Nephron progenitor cell (in vitro differentiated cells): ENCODE measurements around the gene EPHB1.
A peak's percentile ranks its signal among the peaks of the same experiment; 100 is the strongest.

ENCODE experiments used
- DNase-seq: peaks from one replicate; pipeline ENCODE4 v3.0.0; 2021
- H3K27ac Mint-ChIP-seq: 2 replicates; pipeline ENCODE4 v1.8.0; 2021; ENCODE audit warnings: mild to moderate bottlenecking, moderate library complexity, mixed read lengths
- H3K27me3 Mint-ChIP-seq: 2 replicates; pipeline ENCODE4 v1.8.0; 2021; ENCODE audit warnings: mild to moderate bottlenecking, low read depth, mixed read lengths; ENCODE audit not compliant: poor library complexity
- H3K36me3 Mint-ChIP-seq: 2 replicates; pipeline ENCODE4 v1.8.0; 2021; ENCODE audit warnings: low read depth, mixed read lengths
- H3K4me1 Mint-ChIP-seq: 2 replicates; pipeline ENCODE4 v1.8.0; 2021; ENCODE audit warnings: mixed read lengths
- H3K4me3 Mint-ChIP-seq: 2 replicates; pipeline ENCODE4 v1.8.0; 2021; ENCODE audit warnings: mild to moderate bottlenecking, moderate library complexity, mixed read lengths
- H3K9me3 Mint-ChIP-seq: 2 replicates; pipeline ENCODE4 v1.8.0; 2021; ENCODE audit warnings: mild to moderate bottlenecking, moderate library complexity, mixed read lengths
- TF ChIP-seq, protein P1 (sequence below): fragments of 200-600 bp; sonication (generic); IDR thresholded peaks from 2 replicates; pipeline ENCODE4 v1.5.0; 2021; ENCODE audit warnings: antibody characterized with exemption

EPHB1 gene

GRCh38 chr3:134790065-134790464 is 5.0 kb upstream of the EPHB1 start:
- H3K9me3 Mint-ChIP-seq: no peaks in the 10 kb centered on the region
- peaks cover 4% of the 10 kb centered on the region for H3K4me1 Mint-ChIP-seq
- H3K27me3 Mint-ChIP-seq: peaks cover 65% of the 10 kb centered on the region
- H3K27ac Mint-ChIP-seq: no peak overlapping the region
- H3K36me3 Mint-ChIP-seq: no peaks in the 10 kb centered on the region
- TF ChIP-seq, protein P1, sequence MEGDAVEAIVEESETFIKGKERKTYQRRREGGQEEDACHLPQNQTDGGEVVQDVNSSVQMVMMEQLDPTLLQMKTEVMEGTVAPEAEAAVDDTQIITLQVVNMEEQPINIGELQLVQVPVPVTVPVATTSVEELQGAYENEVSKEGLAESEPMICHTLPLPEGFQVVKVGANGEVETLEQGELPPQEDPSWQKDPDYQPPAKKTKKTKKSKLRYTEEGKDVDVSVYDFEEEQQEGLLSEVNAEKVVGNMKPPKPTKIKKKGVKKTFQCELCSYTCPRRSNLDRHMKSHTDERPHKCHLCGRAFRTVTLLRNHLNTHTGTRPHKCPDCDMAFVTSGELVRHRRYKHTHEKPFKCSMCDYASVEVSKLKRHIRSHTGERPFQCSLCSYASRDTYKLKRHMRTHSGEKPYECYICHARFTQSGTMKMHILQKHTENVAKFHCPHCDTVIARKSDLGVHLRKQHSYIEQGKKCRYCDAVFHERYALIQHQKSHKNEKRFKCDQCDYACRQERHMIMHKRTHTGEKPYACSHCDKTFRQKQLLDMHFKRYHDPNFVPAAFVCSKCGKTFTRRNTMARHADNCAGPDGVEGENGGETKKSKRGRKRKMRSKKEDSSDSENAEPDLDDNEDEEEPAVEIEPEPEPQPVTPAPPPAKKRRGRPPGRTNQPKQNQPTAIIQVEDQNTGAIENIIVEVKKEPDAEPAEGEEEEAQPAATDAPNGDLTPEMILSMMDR: no peak
- DNase-seq: no peak
- no peak overlapping the region for H3K4me3 Mint-ChIP-seq

DNA sequence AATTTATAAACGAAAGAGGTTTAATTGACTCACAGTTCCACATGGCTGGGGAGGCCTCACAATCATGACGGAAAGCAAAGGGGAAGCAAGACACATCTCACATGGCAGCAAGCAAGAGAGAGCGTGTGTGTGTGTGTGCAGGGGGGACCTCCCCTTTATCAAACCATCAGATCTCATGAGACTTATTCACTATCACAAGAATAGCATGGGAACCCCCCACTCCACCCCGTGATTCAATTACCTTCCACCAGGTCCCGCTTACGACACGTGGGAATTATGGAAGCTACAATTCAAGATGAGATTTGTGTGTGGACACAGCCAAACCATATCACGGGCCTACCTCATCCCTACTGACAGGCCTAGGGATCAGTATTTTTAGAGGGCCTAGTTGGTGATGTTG is 3.1 kb upstream of the EPHB1 start:
- Mint-ChIP-seq H3K4me1 (peaks cover 7% of the 10 kb centered on the region), H3K4me3 (no peak overlapping the region), H3K27ac (no peak overlapping the region), H3K27me3 (peaks cover 83% of the 10 kb centered on the region), H3K36me3 (no peaks in the 10 kb centered on the region), H3K9me3 (no peaks in the 10 kb centered on the region)
- DNase-seq: no peak
- TF ChIP-seq, protein P1: no peak

DNA sequence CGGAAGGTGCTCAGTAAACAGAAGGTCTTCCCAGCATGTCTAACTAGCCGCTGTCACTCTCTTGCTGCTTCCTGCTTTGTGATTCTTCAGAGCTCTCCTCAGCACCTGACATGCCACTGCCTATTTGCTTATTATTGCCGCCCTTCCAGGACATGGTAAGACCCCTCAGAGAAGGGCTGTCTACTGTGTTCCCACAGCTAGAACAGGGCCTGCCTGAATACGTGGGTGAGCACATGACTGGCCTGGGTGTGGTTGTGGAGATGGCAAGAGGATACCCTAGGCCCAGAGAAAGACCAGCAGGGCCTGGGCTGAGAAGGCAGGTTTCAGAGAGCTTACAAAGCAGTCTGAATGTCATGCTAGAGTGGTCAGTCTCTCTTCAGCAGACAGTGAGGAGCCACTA is 2.4 kb upstream of the EPHB1 start:
- DNase-seq: no peak
- TF ChIP-seq, protein P1: no peak
- H3K27me3 Mint-ChIP-seq: peaks cover 84% of the 10 kb centered on the region
- H3K4me3 Mint-ChIP-seq: no peak overlapping the region
- no peaks in the 10 kb centered on the region for H3K36me3 Mint-ChIP-seq
- H3K27ac Mint-ChIP-seq: no peak overlapping the region
- H3K9me3 Mint-ChIP-seq: no peaks in the 10 kb centered on the region
- peaks cover 14% of the 10 kb centered on the region for H3K4me1 Mint-ChIP-seq

DNA sequence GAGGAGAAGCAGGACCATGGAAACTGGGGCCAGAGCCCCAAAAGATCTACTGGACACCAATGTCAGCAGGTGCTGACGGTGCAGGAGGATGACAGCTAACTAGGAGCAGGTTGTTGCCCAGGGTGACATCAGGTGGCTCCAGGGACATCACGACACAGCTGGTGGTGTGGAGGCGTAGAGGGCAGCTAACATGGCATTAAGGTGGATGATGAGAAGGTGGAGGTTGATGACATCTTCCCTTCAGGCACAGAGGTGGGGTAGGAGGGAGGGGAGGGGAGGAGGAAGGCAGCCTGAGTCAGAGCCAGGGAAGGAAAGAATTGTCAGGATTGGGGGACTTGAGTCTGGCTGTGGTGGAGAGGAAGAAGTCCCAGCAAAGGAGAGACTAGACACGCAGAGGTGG is 1.5 kb upstream of the EPHB1 start:
- no peaks in the 10 kb centered on the region for H3K36me3 Mint-ChIP-seq
- no peak overlapping the region for H3K4me3 Mint-ChIP-seq
- H3K4me1 Mint-ChIP-seq: peaks cover 22% of the 10 kb centered on the region
- no peak overlapping the region for H3K27ac Mint-ChIP-seq
- H3K9me3 Mint-ChIP-seq: no peaks in the 10 kb centered on the region
- DNase-seq: no peak
- H3K27me3 Mint-ChIP-seq: peaks cover 88% of the 10 kb centered on the region
- TF ChIP-seq, protein P1: no peak

- no peak for DNase-seq
- Mint-ChIP-seq H3K36me3 (no peaks in the 10 kb centered on the region), H3K27ac (no peak overlapping the region), H3K27me3 (peaks cover 90% of the 10 kb centered on the region), H3K4me3 (no peak overlapping the region), H3K9me3 (no peaks in the 10 kb centered on the region), H3K4me1 (peaks cover 26% of the 10 kb centered on the region)
- TF ChIP-seq, protein P1: no peak
These were observed 737 bp upstream of the EPHB1 start for GRCh38 chr3:134794323-134794722.

DNA sequence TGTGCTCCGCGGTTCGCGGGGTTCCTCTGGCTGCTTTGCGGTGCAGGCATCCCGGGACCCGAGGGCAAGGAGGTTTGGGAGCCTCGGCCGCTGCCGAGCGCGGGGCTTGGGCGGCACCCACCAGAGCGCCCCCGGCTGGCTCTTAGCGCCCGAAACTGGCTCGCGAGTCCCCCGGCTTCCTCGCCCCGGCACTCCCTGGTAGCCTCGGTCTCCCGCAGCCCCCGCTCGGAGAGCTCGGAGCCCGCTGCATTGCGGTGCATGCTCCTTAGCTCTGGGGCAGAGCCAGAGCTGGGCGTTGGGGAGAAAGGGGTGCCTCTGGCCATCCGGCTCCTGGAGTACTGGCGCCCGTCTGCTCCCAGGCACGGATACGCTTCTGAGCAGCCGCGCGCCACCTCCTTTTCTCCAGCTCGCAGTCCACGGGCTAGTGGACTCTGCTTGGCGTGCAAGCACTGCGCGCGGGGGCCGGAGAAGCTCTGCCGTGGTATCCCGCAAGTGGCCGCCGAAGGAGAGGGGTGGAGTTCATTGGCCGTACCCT is 753 bp downstream of the EPHB1 start:
- peaks cover 32% of the 10 kb centered on the region for H3K4me1 Mint-ChIP-seq
- peaks cover 80% of the 10 kb centered on the region for H3K27me3 Mint-ChIP-seq
- H3K27ac Mint-ChIP-seq: no peak overlapping the region
- peak overlapping the region; percentile 93 for H3K4me3 Mint-ChIP-seq
- peak; percentile 55 for DNase-seq
- H3K36me3 Mint-ChIP-seq: no peaks in the 10 kb centered on the region
- TF ChIP-seq, protein P1: no peak
- H3K9me3 Mint-ChIP-seq: no peaks in the 10 kb centered on the region
